ACHN (cell line): ENCODE results near the gene HAND2.
A peak's percentile ranks its signal among the peaks of the same experiment; 100 is the strongest.

Experiments
- DNase-seq: peaks from one replicate; pipeline ENCODE4 v3.0.0-alpha.2; 2015
- in situ Hi-C: cut with HindIII; loops from 2 replicates; pipeline ENCODE4 v1.10.0; 2017; ENCODE audit warnings: low sequenced_read_pairs, low pct_ligation_motif_present, low pct_unique_long_range_greater_than_20kb

HAND2 gene

GRCh38 chr4:173538148-173538908 lies 8.3 kb upstream of the HAND2 start:
- in situ Hi-C loops: no loop called here
- DNase-seq: no peak

DNA sequence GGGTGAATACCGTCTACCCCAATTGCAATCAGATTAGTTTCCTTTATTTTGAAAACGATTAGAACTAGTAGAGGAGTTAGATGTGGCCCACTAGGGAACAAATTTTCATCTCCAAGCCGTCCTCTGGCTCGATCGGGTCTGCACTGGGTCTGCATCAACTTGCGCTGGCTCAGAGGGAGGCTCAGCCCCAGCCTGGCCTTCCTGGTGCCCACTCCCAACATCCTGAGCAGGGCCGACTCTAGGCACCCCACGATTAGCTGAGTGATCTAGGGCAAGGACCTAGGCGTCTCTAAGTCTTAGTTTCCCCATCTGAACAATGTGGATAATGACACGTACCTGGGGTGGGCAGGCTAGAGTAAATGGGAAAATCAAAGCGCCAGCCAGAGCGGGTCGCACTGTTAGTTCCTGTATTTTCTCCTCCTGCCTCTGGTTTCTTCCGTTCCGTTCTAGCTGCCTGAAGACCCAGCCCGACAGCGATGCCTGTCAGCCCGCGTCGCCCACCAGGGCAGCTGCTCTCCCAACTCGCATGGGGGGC lies 7.7 kb upstream of the HAND2 start:
- no peak for DNase-seq
- in situ Hi-C loops: no loop called here

GRCh38 chr4:173536808-173537429 lies 6.9 kb upstream of the HAND2 start:
- in situ Hi-C loops: no loop called here
- peak; percentile 3 for DNase-seq

DNA sequence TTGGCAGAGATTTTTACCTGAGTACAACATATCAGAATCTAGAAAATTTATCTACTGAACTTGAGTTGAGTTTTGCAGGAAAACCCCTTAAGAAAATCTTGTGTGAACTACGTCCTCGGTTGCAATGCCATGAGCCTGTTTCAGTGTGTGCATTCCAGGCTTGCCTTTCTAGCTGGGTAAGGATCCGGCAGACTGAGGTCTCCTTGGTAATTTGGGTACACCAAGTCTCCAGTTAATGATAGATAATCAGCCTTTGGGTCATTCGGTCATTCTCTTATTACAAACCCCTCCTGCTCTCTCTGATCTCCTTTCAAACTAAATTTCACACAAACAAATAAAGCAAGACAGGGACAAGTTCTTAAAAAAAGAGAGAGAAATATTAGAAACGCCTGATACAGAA lies 5.9 kb upstream of the HAND2 start:
- in situ Hi-C loops: no loop called here
- DNase-seq: no peak

- no peak for DNase-seq
- in situ Hi-C loops: no loop called here
Observed at GRCh38 chr4:173535165-173535902, 5.3 kb upstream of the HAND2 start.

DNA sequence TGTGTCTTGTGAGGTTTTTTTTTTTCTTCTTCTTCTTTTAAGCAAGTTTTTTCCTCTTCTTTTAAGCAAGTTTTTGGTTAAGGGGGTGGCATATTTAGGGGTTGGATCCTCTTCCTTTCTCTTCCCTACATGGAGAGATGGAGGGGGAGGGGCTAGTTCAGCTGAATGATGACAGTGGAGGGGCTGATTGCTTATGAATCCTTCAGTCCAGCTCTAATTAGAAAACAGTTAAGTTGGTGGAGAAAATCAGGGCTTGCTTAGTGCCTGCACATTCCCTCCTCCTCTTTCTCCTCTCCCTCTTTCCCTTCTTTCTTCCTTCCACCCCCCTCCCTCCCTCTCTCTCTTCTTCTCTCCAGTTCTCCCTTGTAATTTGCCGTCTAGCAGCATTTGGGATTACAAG lies 4.4 kb upstream of the HAND2 start:
- no peak for DNase-seq
- in situ Hi-C loops: no loop called here

- DNase-seq: no peak
- in situ Hi-C loops: no loop called here
Observed at GRCh38 chr4:173532725-173533511, 2.9 kb upstream of the HAND2 start.

DNA sequence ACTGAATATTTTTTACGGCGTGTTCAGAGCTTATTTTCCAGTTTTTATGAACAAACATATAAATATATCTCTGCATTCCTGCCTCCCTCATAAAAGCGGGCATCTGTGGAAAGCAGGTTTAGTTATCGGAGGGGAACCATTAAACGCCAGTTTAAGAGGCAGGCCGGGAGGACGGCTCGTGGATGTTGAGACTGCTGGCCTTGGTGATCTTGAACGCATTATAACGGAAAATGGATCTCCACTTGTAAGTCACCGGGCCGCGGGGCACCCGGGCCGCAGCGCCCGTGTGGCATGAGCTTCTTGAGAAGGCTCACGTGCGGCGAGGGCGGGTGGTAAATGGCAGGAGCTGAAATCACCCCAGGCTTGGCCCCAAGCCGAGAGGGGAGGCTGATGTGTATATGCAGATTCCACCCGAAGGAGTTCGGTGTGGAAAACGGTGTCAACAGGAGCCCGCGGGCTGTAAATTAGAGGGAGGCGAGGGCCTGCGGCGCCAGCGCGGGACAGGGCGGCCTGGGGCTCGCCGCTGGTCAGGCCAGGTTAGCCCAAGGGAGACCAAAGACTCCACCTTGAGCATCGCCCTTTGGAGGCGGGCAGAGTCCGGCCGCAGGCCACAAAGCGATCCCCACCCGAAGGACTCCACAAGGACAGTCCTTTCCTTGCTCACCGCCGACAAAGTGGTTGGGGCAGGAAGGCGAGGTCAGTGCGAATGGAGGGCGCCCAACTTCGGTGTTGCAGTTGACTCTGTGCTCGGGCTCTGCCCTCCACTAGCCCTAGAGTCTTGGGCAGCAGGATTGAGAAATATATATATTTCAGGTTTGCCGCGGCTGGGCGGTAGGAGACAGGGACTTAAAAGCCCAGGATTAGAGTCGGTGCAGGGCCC lies 1.3 kb upstream of the HAND2 start:
- in situ Hi-C loops: no loop called here
- no peak for DNase-seq

DNA sequence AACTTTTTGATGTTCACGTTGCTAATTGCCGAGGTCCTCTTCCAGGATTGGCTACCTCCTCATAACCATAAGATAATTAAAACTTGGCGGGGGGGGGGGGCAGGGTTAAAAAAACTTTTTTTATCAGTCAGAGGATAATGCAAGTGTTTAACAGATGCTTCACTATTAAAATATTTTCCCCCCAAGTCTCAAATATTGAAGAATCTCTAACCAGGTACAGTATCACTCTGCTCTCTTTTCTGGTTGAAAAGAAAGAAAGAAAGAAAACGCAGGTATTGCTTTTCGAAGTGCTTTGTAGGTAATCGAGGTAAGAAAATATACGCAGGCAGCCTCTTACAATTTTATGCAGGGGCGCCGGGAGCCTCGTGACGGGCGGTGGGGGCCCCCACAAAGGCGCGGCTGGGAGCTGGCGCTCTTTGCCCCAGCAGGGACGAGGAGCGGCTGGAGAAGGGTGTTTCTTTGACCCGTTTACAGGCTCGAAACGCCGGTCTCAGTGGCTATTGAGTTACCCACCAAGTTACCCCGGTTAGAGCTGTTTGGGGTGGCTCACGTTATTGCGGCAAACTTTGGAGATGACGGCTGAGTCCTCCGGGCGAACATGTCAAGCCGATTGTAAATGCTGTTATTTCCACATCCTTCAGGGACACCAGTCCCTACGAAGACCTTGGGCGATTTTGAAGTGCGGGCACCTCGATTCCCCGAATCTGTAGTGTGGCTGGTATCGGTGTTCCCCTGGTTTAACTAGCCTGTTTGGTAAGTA lies 477 bp upstream of the HAND2 start:
- in situ Hi-C loops: no loop called here
- no peak for DNase-seq

DNA sequence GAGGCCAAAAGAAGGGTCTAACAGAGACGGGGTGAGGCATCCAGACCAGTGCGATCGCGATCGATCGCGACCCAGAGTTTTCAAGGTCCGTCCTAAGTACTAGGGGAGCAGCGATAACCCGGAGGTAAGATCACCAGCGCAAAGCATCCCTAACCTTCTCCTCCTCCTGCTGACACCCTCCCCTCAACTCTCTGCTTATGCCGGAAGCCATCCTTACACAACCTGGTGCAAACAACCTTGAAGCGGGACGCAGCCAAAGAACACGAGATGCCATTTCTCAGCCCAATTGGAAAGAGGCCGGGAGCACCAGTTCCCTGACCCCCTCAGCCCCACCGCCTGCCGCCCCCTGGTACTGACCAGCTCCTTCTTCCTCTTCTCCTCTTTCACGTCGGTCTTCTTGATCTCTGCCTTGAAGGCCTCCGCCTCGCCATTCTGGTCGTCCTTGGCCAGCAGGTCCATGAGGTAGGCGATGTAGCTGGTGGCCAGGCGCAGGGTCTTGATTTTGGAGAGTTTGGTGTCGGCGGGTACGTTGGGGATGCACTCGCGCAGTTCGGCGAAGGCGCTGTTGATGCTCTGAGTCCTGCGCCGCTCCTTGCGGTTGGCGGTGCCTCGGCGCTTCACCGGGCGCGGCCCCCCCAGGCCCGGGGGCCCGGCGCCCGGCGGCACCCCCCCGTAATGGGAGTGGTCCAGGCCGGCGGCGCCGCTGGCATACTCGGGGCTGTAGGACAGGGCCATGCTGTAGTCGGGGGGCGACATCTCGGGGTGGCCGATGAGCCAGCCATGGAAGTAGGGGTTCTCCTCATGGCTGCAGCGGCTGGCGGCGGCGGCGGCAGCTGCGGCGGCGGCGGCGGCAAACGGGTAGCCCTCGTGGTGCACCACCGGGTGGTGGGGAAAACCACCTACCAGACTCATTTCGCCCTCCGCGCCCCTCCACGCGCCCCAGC lies 1.4 kb downstream of the HAND2 start:
- in situ Hi-C loops: no loop called here
- no peak for DNase-seq

DNA sequence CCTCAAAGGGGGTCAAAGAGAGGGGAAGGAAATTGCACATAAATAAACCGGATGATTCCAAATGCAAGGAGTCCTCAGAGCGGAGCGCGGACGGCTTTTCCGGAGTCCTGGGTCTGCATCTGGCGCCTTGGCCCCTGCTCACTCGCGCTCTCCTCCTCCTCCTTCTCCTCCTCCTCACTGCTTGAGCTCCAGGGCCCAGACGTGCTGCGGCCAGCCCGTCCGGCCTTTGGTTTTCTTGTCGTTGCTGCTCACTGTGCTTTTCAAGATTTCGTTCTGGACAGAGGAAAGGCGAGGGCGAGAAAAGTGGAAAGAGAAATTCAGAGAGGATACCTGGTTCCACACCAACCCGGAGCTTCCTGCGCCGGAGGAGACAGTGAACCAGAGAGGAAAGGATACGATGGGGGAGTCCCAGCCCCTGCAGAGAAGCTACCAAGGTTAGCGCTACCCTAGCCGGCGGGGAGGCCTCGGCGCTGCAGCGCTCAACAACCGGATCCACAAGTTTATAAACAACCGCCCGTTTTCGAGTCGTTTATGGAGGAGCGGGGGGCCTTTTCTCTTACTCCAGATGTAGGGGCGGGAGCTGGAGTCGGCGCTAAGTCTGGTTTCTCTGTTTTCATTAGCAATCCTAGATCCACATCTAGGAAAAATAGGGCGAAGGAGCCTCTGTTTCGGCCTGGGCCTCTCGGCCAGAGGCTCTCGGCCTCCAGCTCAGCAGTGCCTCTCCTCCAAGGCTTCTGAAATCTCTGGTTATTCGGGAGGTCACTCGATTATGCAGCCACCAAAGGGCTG lies 2.7 kb downstream of the HAND2 start:
- in situ Hi-C loops: no loop called here
- DNase-seq: no peak

GRCh38 chr4:173526724-173527102 lies 3.3 kb downstream of the HAND2 start:
- in situ Hi-C loops: no loop called here
- no peak for DNase-seq

DNA sequence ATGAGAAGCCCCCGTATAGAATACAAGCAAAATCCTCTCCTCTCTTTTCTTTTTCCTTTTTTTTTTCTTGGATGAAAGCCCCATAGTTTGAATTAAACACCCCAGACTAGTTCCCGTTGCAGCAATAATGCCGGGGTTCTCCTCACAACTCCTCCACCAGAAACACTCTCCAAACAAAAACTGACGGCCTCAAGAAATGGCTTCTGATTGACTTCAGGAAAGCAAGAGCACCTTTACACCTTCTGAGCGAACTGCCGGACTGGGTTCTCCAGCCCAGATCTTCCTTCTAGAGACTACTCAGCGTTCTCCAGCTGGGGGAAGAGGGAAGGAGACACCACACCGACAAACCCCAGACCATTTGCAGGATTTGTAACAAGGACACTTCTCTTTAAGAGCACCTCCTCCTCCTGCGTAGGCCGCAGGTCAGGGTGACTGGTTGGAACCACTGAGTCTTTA lies 4.0 kb downstream of the HAND2 start:
- in situ Hi-C loops: no loop called here
- no peak for DNase-seq

- in situ Hi-C loops: no loop called here
- no peak for DNase-seq
Observed at GRCh38 chr4:173525118-173526011, 4.7 kb downstream of the HAND2 start.
